ENCODE measurements around the gene PSD2.

PSD2 gene

DNA sequence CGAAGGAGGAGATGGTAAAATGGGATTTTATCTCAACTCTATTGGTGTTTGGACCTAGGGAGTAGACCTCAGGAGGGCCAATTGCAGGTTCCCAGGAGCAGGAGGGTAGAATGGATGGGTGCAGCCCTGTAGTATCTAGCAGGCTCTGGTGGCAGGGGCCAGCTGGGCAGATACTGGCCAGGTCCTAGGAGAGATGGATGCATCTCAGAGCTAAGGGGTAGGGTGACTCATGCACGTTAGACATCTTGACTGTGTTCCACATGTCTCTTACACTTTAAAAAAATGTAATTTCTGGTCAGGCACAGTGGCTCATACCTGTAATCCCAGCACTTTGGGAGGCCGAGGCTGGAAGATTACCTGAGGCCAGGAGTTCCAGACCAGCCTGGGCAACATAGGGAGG, 22.4 kb downstream of the PSD2 start:
- Histone ChIP-seq H3K4me1 (ENCODE audit: control insufficient read depth, insufficient read depth, low read length) (peaks cover 5% of the 10 kb centered on the region), H3K9ac (ENCODE audit: low read length) (no peak overlapping the region), H3K4me3 (ENCODE audit: low read length) (no peak overlapping the region), H3K27me3 (replicated peaks; ENCODE audit: control insufficient read depth, insufficient read depth, low read length) (peaks cover 54% of the 10 kb centered on the region), H3K36me3 (ENCODE audit: control insufficient read depth, insufficient read depth, low read length, severe bottlenecking) (no peaks in the 10 kb centered on the region), H3K9me3 (ENCODE audit: control insufficient read depth, low read length) (peaks cover 23% of the 10 kb centered on the region)
- no peak for DNase-seq (ENCODE audit: low read depth)

DNA sequence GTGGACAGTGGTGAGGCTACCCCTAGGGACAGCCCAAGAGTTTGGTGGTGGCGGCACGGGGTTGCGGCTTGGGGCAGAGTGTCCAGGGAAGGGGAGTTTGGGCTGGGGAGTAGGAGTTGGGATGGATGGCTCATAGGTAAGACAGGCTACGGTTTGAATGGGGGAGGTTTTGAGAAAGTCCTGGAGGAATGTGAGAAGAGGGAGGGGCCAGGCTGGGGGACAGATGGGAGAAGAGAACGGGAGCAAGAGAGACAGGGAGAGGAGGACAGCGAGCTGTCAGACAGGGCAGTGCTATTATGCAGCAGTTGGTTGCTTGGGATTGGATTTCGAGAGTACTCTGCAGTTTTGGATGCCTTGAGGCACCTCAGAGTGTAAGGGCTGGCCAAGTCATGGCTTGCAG, 24.5 kb downstream of the PSD2 start:
- peaks cover 23% of the 10 kb centered on the region for H3K9me3 ChIP-seq (ENCODE audit: control insufficient read depth, low read length)
- no peak overlapping the region for H3K9ac ChIP-seq (ENCODE audit: low read length)
- H3K4me3 ChIP-seq (ENCODE audit: low read length) = no peak overlapping the region
- H3K27me3 ChIP-seq (replicated peaks; ENCODE audit: control insufficient read depth, insufficient read depth, low read length) = peaks cover 58% of the 10 kb centered on the region
- no peaks in the 10 kb centered on the region for H3K36me3 ChIP-seq (ENCODE audit: control insufficient read depth, insufficient read depth, low read length, severe bottlenecking)
- DNase-seq (ENCODE audit: low read depth) = no peak
- H3K4me1 ChIP-seq (ENCODE audit: control insufficient read depth, insufficient read depth, low read length) = peaks cover 5% of the 10 kb centered on the region

DNA sequence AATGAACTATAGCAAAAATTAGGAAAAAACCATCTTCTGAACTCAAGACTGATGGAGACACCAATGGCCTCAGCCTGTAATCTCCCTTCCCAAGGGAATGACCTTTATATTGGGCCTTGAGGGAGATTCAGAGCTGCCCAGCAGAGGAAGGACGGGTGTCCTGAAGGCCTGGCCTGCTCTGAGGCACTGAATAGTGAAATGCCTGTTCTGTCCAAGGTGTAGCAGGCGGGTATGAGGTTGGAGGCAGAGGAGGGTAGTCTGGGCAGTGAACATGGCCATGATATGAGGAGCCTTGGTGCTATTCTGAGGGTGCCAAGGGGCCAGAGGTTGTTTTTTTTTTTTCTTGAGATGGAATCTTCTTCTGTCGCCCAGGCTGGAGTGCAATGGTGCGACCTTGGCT, 25.0 kb downstream of the PSD2 start:
- Histone ChIP-seq H3K27me3 (replicated peaks; ENCODE audit: control insufficient read depth, insufficient read depth, low read length) (peaks cover 59% of the 10 kb centered on the region), H3K9me3 (ENCODE audit: control insufficient read depth, low read length) (peaks cover 23% of the 10 kb centered on the region)

DNA sequence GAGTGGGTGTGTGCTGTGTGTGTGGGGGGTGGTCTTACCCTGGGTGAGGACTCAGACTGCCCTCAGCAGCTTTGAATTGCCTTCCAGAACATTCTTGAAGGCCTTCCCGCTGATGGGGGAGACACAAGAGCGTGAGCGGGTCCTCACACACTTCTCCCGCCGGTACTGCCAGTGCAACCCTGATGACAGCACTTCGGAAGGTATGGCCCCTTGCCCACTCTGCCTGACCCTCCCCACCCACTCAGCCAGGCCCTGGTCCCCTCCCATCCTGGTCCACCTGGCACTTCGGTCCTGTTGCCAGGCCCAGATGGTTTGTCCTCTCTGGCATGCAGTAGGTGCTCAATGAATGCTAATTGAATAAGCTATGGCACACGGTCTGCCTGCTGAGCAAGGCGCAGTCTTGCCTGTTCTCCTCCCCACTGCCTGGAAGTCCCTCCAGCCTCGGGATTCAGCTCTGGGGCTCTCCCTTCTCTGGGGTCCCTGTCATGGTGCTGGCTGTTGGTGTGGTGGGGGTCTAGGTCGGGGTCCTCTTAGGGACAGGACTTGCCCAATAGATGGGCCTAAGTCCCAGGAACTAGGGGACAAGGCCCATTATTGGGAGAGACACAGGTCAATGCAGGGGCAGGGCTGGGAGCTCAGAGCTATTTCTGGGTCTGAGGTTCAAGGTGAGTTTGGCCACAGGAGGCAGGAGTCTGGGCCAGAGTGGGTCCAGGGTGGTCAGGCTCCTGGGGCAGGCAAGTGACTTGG, 26.4 kb downstream of the PSD2 start:
- DNase-seq (ENCODE audit: low read depth) = no peak
- Histone ChIP-seq H3K27me3 (replicated peaks; ENCODE audit: control insufficient read depth, insufficient read depth, low read length) (peaks cover 64% of the 10 kb centered on the region), H3K9me3 (ENCODE audit: control insufficient read depth, low read length) (peaks cover 25% of the 10 kb centered on the region), H3K4me3 (ENCODE audit: low read length) (no peak overlapping the region), H3K36me3 (ENCODE audit: control insufficient read depth, insufficient read depth, low read length, severe bottlenecking) (no peaks in the 10 kb centered on the region), H3K4me1 (ENCODE audit: control insufficient read depth, insufficient read depth, low read length) (no peaks in the 10 kb centered on the region), H3K9ac (ENCODE audit: low read length) (no peak overlapping the region)

More for the DNA sequence above, 25.0 kb downstream of the PSD2 start:
- Histone ChIP-seq H3K4me1 (ENCODE audit: control insufficient read depth, insufficient read depth, low read length) (peaks cover 5% of the 10 kb centered on the region), H3K4me3 (ENCODE audit: low read length) (no peak overlapping the region), H3K9ac (ENCODE audit: low read length) (no peak overlapping the region), H3K36me3 (ENCODE audit: control insufficient read depth, insufficient read depth, low read length, severe bottlenecking) (no peaks in the 10 kb centered on the region)
- no peak for DNase-seq (ENCODE audit: low read depth)

DNA sequence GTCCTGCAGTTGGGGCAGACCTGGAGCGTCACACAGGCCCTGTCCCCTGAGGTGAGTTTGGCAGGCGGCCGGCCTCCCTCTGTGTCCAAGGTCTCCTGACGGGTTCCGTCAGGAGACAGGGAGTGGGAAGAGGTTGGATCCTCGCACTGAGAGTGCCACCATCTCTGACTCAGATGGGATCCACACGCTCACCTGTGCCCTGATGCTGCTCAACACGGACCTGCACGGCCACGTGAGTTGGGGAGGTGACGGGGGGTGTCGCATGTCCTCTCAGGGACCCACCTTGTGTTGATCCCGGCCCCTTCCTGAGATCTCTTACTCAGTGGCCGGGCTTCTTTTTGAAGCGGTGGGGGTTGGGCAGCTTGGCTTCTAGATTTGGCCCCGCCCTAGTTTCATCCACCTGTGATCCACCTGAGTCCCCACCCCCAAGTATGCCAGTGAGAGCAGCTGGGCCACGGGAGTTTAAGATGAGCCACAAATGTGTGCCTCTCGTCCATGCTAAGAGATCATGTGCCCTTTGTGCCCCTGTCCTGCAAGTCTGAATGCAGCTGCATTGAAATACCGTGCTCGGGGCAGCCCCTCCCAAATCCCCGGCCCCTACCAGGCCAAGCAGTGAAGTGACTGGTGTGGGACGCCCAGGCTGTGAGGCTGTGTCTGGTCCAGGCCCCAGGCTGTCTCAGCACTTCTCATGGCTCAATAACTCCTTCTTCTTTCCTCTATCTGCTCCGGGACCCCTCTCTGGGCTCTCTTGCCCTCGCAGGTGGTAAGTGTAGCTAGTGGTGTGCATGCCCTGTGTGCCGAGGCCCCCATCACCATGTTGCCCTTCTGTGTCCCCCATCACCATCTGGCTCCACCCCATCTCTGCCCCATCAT, 27.2 kb downstream of the PSD2 start:
- H3K36me3 ChIP-seq (ENCODE audit: control insufficient read depth, insufficient read depth, low read length, severe bottlenecking) = no peaks in the 10 kb centered on the region
- H3K4me3 ChIP-seq (ENCODE audit: low read length) = no peak overlapping the region
- no peaks in the 10 kb centered on the region for H3K4me1 ChIP-seq (ENCODE audit: control insufficient read depth, insufficient read depth, low read length)
- no peak overlapping the region for H3K9ac ChIP-seq (ENCODE audit: low read length)
- no peak for DNase-seq (ENCODE audit: low read depth)
- H3K9me3 ChIP-seq (ENCODE audit: control insufficient read depth, low read length) = peaks cover 20% of the 10 kb centered on the region
- H3K27me3 ChIP-seq (replicated peaks; ENCODE audit: control insufficient read depth, insufficient read depth, low read length) = peaks cover 59% of the 10 kb centered on the region

DNA sequence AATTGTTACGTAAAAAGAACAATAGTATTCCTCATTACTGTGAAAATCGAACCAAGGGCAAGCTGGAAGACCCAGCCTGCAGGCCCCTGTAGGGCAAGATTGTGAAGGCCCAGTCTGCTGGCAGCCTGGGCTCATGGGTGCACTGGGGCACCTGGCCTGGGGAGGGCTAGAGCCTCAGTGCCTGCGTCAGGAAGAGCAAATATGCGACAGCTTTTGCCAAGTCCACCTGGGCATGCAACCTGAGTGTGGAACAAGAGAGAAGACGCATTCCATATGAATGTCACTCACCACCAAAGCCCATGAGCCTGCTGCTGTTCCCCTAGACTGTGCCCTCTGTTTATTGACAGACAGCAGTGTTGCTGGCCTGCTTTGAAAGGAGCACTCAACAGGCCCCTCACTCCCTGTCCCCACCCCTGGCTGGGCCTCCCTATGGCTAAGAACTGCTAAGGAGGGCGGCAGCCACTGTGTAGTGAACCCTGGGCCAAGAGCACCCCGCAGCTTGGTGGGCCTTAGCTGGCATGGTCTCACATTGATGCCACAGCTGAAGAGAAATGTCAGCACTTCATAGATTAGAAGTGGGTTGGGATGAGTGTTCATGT, 28.2 kb downstream of the PSD2 start:
- Histone ChIP-seq H3K9me3 (ENCODE audit: control insufficient read depth, low read length) (peaks cover 14% of the 10 kb centered on the region), H3K36me3 (ENCODE audit: control insufficient read depth, insufficient read depth, low read length, severe bottlenecking) (no peaks in the 10 kb centered on the region), H3K9ac (ENCODE audit: low read length) (no peak overlapping the region), H3K4me1 (ENCODE audit: control insufficient read depth, insufficient read depth, low read length) (no peaks in the 10 kb centered on the region), H3K4me3 (ENCODE audit: low read length) (no peak overlapping the region), H3K27me3 (replicated peaks; ENCODE audit: control insufficient read depth, insufficient read depth, low read length) (peaks cover 61% of the 10 kb centered on the region)
- DNase-seq (ENCODE audit: low read depth) = no peak

DNA sequence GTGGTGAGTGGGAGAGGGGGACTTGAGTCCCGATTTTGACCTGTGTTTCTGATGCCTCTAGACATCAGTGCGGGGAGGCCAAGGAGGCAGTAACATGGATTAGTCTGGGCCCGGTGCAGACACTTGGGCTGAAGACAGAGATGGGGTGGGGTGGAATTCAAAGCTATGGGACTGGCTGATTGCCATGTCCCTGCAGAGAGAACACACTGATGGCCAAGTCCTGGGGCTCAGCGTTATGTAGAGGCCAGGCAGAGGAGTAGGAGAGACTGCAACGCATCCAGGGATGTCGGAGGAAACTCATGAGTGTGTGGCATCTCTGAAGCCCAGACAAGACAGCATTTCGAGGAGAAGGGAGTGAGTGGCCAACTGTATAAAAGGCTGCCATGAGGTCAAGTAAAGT, 30.1 kb downstream of the PSD2 start:
- Histone ChIP-seq H3K9ac (ENCODE audit: low read length) (no peak overlapping the region), H3K4me1 (ENCODE audit: control insufficient read depth, insufficient read depth, low read length) (no peaks in the 10 kb centered on the region), H3K4me3 (ENCODE audit: low read length) (no peak overlapping the region), H3K9me3 (ENCODE audit: control insufficient read depth, low read length) (peaks cover 6% of the 10 kb centered on the region), H3K36me3 (ENCODE audit: control insufficient read depth, insufficient read depth, low read length, severe bottlenecking) (no peaks in the 10 kb centered on the region), H3K27me3 (replicated peaks; ENCODE audit: control insufficient read depth, insufficient read depth, low read length) (peaks cover 44% of the 10 kb centered on the region)
- no peak for DNase-seq (ENCODE audit: low read depth)

DNA sequence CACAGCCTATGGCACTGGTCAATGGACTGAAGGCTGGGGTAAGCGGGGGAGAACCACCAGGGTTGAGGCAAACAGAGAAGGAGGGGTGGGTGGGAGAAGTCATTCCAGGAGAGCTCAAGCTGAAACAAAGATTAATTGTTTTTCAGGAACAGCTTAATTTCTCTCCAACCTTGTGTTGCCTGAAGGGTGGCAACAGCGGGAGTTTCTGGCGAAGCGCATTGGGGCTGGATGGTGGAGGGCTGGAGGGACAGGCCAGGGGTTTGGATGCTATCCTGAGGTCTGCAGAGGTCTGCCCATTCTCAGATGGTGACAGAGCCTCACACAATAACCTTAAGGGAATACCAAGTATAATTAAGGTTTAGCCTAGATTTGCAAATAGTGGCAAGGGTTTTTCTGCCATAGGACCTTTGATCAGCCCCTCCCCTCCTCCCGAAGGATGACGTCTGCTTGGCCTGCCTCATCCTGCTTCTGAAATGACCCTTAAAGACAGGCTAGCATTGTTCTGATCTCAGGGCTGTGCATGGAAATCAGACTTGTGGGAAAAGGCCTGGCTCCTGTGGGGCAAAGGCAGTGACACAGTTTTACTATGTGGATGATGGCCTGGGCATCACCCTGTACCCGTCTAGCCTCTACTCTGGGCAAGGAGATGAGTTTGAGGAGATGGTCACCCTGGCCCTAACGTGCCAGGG, 32.7 kb downstream of the PSD2 start:
- no peak overlapping the region for H3K9ac ChIP-seq (ENCODE audit: low read length)
- H3K27me3 ChIP-seq (replicated peaks; ENCODE audit: control insufficient read depth, insufficient read depth, low read length) = peaks cover 56% of the 10 kb centered on the region

DNA sequence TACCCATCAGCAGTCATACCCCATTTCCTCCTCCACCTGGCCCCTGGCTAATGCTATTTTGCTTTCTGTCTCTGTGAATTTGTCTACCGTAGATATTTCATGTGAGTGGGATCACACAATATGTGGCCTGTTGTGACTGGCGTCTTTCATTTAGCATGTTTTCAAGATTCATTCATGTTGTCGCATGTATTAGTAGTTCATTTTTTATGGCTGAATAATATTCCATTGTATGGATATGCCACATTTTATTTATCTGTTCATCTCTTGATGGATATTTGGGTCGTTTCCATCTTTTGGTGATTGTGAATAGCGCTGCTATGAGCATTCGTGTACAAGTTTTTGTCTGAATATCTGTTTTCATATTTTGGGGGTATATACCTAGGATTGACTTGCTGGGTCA, 33.9 kb downstream of the PSD2 start:
- Histone ChIP-seq H3K4me3 (ENCODE audit: low read length) (no peak overlapping the region), H3K36me3 (ENCODE audit: control insufficient read depth, insufficient read depth, low read length, severe bottlenecking) (no peaks in the 10 kb centered on the region), H3K4me1 (ENCODE audit: control insufficient read depth, insufficient read depth, low read length) (no peaks in the 10 kb centered on the region), H3K9me3 (ENCODE audit: control insufficient read depth, low read length) (peaks cover 6% of the 10 kb centered on the region), H3K9ac (ENCODE audit: low read length) (no peak overlapping the region), H3K27me3 (replicated peaks; ENCODE audit: control insufficient read depth, insufficient read depth, low read length) (peaks cover 64% of the 10 kb centered on the region)
- DNase-seq (ENCODE audit: low read depth) = no peak

More for the DNA sequence above, 32.7 kb downstream of the PSD2 start:
- H3K4me1 ChIP-seq (ENCODE audit: control insufficient read depth, insufficient read depth, low read length) = no peaks in the 10 kb centered on the region
- H3K4me3 ChIP-seq (ENCODE audit: low read length) = no peak overlapping the region
- H3K9me3 ChIP-seq (ENCODE audit: control insufficient read depth, low read length) = peaks cover 6% of the 10 kb centered on the region
- no peak for DNase-seq (ENCODE audit: low read depth)
- H3K36me3 ChIP-seq (ENCODE audit: control insufficient read depth, insufficient read depth, low read length, severe bottlenecking) = no peaks in the 10 kb centered on the region

DNA sequence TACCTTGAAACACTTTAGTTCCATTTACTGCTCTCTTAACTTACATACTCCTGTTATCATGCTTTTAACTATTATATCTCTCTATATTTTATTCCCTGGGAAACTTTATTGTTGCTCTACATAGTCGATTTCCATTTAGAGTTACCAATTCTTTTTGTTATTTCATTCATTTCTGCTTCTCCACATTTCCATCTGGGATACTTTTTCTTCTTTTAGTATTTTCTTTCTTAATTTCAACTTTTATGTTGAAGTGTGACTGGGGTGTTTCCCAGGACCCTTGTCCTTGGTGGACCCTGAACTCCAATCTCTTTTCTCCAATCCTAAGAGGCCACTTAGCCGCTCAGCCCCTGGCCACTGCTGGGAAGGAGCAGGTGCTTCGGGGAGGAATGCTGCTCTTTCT, 36.0 kb downstream of the PSD2 start:
- Histone ChIP-seq H3K9me3 (ENCODE audit: control insufficient read depth, low read length) (peaks cover 6% of the 10 kb centered on the region), H3K9ac (ENCODE audit: low read length) (no peak overlapping the region), H3K4me3 (ENCODE audit: low read length) (no peak overlapping the region), H3K4me1 (ENCODE audit: control insufficient read depth, insufficient read depth, low read length) (no peaks in the 10 kb centered on the region), H3K36me3 (ENCODE audit: control insufficient read depth, insufficient read depth, low read length, severe bottlenecking) (no peaks in the 10 kb centered on the region), H3K27me3 (replicated peaks; ENCODE audit: control insufficient read depth, insufficient read depth, low read length) (peaks cover 53% of the 10 kb centered on the region)
- DNase-seq (ENCODE audit: low read depth) = no peak

DNA sequence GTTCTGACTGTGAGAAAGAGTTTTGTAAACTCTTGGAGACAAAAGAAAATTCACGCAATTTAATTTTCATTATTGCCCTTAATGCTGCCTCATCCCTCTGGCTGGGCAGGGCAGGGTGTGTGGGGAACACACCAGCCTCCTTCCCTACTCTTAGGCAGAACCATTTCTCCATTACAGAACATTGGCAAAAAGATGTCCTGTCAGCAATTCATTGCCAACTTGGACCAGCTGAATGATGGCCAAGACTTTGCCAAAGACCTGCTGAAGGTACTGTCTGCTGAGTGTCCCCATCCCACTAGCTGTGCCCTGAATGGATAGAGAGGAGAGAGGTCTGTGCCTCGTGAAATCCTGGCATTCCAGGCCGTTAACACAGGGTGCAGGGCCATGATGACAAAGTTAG, 37.9 kb downstream of the PSD2 start:
- Histone ChIP-seq H3K9ac (ENCODE audit: low read length) (no peak overlapping the region), H3K9me3 (ENCODE audit: control insufficient read depth, low read length) (peaks cover 4% of the 10 kb centered on the region), H3K4me1 (ENCODE audit: control insufficient read depth, insufficient read depth, low read length) (no peaks in the 10 kb centered on the region), H3K36me3 (ENCODE audit: control insufficient read depth, insufficient read depth, low read length, severe bottlenecking) (no peaks in the 10 kb centered on the region), H3K27me3 (replicated peaks; ENCODE audit: control insufficient read depth, insufficient read depth, low read length) (peaks cover 49% of the 10 kb centered on the region), H3K4me3 (ENCODE audit: low read length) (no peak overlapping the region)
- DNase-seq (ENCODE audit: low read depth) = no peak

All from adipocyte (in vitro differentiated cells).